ENCODE results near the gene STKLD1.

Gene STKLD1

GRCh38 chr9:133362359-133363044 lies 13.7 kb upstream of the STKLD1 start:
- H3K4me3 ChIP-seq (replicated peaks; ENCODE audit: low read depth, low read length): no peak overlapping the region
- no peak for DNase-seq (ENCODE audit: extremely low read depth, low read depth)
- TF ChIP-seq, protein P1, sequence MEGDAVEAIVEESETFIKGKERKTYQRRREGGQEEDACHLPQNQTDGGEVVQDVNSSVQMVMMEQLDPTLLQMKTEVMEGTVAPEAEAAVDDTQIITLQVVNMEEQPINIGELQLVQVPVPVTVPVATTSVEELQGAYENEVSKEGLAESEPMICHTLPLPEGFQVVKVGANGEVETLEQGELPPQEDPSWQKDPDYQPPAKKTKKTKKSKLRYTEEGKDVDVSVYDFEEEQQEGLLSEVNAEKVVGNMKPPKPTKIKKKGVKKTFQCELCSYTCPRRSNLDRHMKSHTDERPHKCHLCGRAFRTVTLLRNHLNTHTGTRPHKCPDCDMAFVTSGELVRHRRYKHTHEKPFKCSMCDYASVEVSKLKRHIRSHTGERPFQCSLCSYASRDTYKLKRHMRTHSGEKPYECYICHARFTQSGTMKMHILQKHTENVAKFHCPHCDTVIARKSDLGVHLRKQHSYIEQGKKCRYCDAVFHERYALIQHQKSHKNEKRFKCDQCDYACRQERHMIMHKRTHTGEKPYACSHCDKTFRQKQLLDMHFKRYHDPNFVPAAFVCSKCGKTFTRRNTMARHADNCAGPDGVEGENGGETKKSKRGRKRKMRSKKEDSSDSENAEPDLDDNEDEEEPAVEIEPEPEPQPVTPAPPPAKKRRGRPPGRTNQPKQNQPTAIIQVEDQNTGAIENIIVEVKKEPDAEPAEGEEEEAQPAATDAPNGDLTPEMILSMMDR (IDR thresholded peaks at IDR 0.05; ENCODE audit: low read depth, low read length, missing control alignments): no peak

DNA sequence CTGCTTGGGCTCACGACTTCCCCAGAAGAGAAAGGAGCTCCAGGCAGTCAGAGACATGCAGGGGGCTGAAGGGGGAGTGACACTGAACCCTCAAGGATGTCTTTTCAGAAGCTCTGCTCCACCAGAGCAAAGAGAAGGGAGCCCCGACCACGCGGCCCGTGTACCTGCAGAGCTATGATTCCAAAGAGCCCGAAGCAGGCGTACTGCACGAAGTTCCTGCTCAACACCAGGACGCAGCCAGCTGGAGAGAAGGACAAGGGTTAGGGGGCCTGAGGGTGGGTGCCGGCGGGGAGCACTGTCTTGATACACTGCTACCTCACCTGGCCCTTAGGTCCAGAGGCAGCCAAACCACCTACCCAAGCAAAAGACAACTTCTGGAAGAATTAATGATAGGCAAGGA lies 9.7 kb upstream of the STKLD1 start:
- no peak overlapping the region for H3K4me3 ChIP-seq (replicated peaks; ENCODE audit: low read depth, low read length)
- TF ChIP-seq, protein P1 (IDR thresholded peaks at IDR 0.05; ENCODE audit: low read depth, low read length, missing control alignments): no peak
- DNase-seq (ENCODE audit: extremely low read depth, low read depth): no peak

GRCh38 chr9:133367221-133367620 lies 8.9 kb upstream of the STKLD1 start:
- DNase-seq (ENCODE audit: extremely low read depth, low read depth): no peak
- TF ChIP-seq, protein P1 (IDR thresholded peaks at IDR 0.05; ENCODE audit: low read depth, low read length, missing control alignments): no peak
- H3K4me3 ChIP-seq (replicated peaks; ENCODE audit: low read depth, low read length): no peak overlapping the region

DNA sequence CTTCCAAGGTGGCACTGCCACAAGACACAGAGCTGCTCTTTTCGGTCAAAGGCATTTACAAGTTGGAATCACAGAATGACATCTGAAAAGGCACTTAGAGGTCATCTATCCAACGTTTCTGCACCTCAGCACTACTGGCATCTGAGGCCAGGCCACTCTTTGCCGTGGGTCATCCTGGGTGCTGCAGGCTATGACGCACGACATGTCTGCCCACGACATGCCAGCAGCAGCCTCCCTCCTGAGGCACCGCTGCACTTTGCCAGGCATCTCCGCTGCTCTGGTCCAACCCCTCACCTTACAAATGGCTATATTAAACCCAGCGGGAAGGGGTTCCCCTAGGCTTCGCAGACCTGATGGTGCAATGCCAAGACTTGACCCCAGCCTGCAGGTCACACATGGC lies 8.4 kb upstream of the STKLD1 start:
- TF ChIP-seq, protein P1 (IDR thresholded peaks at IDR 0.05; ENCODE audit: low read depth, low read length, missing control alignments): no peak
- DNase-seq (ENCODE audit: extremely low read depth, low read depth): no peak
- H3K4me3 ChIP-seq (replicated peaks; ENCODE audit: low read depth, low read length): no peak overlapping the region

GRCh38 chr9:133368249-133368881 lies 7.8 kb upstream of the STKLD1 start:
- no peak overlapping the region for H3K4me3 ChIP-seq (replicated peaks; ENCODE audit: low read depth, low read length)
- TF ChIP-seq, protein P1 (IDR thresholded peaks at IDR 0.05; ENCODE audit: low read depth, low read length, missing control alignments): no peak
- DNase-seq (ENCODE audit: extremely low read depth, low read depth): no peak

- TF ChIP-seq, protein P1 (IDR thresholded peaks at IDR 0.05; ENCODE audit: low read depth, low read length, missing control alignments): no peak
- no peak for DNase-seq (ENCODE audit: extremely low read depth, low read depth)
- no peak overlapping the region for H3K4me3 ChIP-seq (replicated peaks; ENCODE audit: low read depth, low read length)
These were observed 6.7 kb upstream of the STKLD1 start for GRCh38 chr9:133369422-133369821.
